HepG2 (cell line): ENCODE results near the gene SYNJ2. TPM values are rescaled to one million over a fixed set of nuclear protein-coding genes. Genes with fewer than 3 reads are reported as not detected.

Experiments used
- CHD4 ChIP-seq: fragments of 200-600 bp; sonication (generic); IDR thresholded peaks from 2 replicates; pipeline ENCODE4 v1.7.0; 2017; ENCODE audit warnings: mild to moderate bottlenecking, low read length, borderline replicate concordance
- GTF2F1 ChIP-seq: fragments of 150-350 bp; IDR thresholded peaks from 2 replicates; pipeline ENCODE4 v1.6.1; 2014; ENCODE audit warnings: low read length
- POLR2G ChIP-seq: fragments of 200-400 bp; formaldehyde crosslinking; IDR thresholded peaks from 2 replicates; pipeline ENCODE4 v1.6.1; 2018; ENCODE audit warnings: mild to moderate bottlenecking, low read depth, low read length, moderate library complexity
- XBP1 ChIP-seq: sonication (generic); formaldehyde crosslinking; IDR thresholded peaks from 2 replicates; pipeline ENCODE4 v1.5.0; 2020; ENCODE audit warnings: missing genetic modification reagents
- ZBTB7A ChIP-seq: sonication (generic); formaldehyde crosslinking; IDR thresholded peaks from 2 replicates; pipeline ENCODE4 v1.8.0; 2022; ENCODE audit warnings: mild to moderate bottlenecking, missing genetic modification reagents
- ZNF10 ChIP-seq: sonication (generic); formaldehyde crosslinking; IDR thresholded peaks from 2 replicates; pipeline ENCODE4 v1.4.0; 2020; ENCODE audit warnings: mild to moderate bottlenecking, low read depth, missing genetic modification reagents, borderline replicate concordance
- ZNF234 ChIP-seq: sonication (generic); formaldehyde crosslinking; conservative IDR thresholded peaks from 2 replicates; pipeline ENCODE4 v1.5.1; 2020; ENCODE audit warnings: mild to moderate bottlenecking, missing genetic modification reagents
- polyA plus RNA-seq, 8 experiments: library from polyadenylated mRNA; depleted of rRNA in 3 of 8; stranded (reverse) in 7 of 8; unstranded in 1 of 8; fragments of >200 nt; fragmentation: Illumina TruSeq in 4 of 8; extraction: Trizol in 4 of 8; gene quantifications; 2 replicates each; pipeline versions ENCODE4 v1.2.1 to v1.2.3, GENCODE V29; 2011 to 2016; ENCODE audit warnings: low read depth in 4 of 8, missing spikeins in 1 of 8, mixed read lengths in 1 of 8; ENCODE audit not compliant: insufficient read depth in 1 of 8
- total RNA-seq, 5 experiments: library from RNA; depleted of rRNA; stranded (reverse); fragments of >200 nt; fragmentation: Illumina TruSeq; extraction: Trizol; gene quantifications; 2 replicates each; pipeline ENCODE4 v1.2.3, GENCODE V29; 2016; ENCODE audit warnings: low read depth in 1 of 5
- TF ChIP-seq, protein P1 (sequence below): sonication (generic); formaldehyde crosslinking; IDR thresholded peaks from 2 replicates; pipeline ENCODE4 v1.4.0; 2020; ENCODE audit warnings: missing genetic modification reagents, mild to moderate bottlenecking, borderline replicate concordance
- TF ChIP-seq, protein P2 (sequence below): sonication (generic); formaldehyde crosslinking; IDR thresholded peaks from 2 replicates; pipeline ENCODE4 v1.5.1; 2020; ENCODE audit warnings: mild to moderate bottlenecking, missing genetic modification reagents, moderate library complexity
- TF ChIP-seq, protein P3 (sequence below): sonication (generic); formaldehyde crosslinking; IDR thresholded peaks from 2 replicates; pipeline ENCODE4 v1.9.0; 2021; ENCODE audit warnings: mild to moderate bottlenecking, missing genetic modification reagents
- TF ChIP-seq, protein P4 (sequence below): sonication (generic); formaldehyde crosslinking; IDR thresholded peaks from 2 replicates; pipeline ENCODE4 v1.5.0; 2020; ENCODE audit warnings: missing genetic modification reagents
- TF ChIP-seq, protein P5 (sequence below): sonication (generic); formaldehyde crosslinking; IDR thresholded peaks from 2 replicates; pipeline ENCODE4 v1.9.0; 2022; ENCODE audit warnings: missing genetic modification reagents, mild to moderate bottlenecking, borderline replicate concordance

The SYNJ2 gene
- total and polyA plus RNA-seq, 2 of the 13 experiments (the other 11 are each of a cell fraction or from before 2014, with no cell fraction given) = 39.1 to 57.6 TPM

DNA sequence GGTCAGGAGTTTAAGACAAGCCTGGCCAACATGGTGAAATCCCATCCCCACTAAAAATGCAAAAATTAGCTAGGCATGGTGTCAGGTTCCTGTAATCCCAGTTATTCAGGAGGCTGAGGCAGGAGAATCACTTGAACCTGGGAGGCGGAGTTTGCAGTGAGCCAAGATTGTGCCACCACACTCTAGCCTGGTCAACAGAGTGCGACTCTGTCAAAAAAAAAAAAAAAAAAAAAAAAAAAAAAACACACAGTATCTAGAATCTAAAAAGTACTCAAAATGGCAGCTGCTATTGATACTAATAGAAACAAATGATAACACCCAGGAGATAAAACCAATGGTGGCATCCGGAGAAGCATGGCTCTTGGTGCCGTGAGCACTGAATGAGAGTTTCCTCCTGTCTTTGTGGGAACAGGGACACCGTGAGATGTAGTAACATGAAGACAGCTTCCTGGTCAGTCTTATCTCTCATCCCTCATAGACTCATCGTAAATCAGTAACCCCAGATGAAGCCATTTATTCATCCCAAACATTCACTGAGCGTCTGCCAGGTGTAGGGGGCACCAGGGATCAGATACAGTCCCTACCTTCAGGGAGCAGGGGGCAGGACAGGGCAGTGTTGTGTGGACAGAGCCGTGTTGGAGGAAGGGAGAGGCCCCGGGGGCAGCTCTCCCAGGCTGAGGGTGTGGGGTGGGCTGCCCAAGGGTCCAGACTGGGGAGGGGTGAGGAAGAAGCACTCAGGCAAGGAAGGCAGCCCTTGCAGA, 66.1 kb downstream of the SYNJ2 start (continued):
- TF ChIP-seq, protein P1, sequence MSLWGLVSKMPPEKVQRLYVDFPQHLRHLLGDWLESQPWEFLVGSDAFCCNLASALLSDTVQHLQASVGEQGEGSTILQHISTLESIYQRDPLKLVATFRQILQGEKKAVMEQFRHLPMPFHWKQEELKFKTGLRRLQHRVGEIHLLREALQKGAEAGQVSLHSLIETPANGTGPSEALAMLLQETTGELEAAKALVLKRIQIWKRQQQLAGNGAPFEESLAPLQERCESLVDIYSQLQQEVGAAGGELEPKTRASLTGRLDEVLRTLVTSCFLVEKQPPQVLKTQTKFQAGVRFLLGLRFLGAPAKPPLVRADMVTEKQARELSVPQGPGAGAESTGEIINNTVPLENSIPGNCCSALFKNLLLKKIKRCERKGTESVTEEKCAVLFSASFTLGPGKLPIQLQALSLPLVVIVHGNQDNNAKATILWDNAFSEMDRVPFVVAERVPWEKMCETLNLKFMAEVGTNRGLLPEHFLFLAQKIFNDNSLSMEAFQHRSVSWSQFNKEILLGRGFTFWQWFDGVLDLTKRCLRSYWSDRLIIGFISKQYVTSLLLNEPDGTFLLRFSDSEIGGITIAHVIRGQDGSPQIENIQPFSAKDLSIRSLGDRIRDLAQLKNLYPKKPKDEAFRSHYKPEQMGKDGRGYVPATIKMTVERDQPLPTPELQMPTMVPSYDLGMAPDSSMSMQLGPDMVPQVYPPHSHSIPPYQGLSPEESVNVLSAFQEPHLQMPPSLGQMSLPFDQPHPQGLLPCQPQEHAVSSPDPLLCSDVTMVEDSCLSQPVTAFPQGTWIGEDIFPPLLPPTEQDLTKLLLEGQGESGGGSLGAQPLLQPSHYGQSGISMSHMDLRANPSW (CRISPR knock-in tag) = no peak
- TF ChIP-seq ZNF234 (CRISPR knock-in tag) (no peak), POLR2G (0 out of 2 replicates have a peak, but pooled peaks have one; percentile 20), GTF2F1 (no peak), CHD4 (0 out of 2 replicates have a peak, but pooled peaks have one; percentile 54), ZBTB7A (CRISPR knock-in tag) (0 out of 2 replicates have a peak, but pooled peaks have one; percentile 38), ZNF10 (CRISPR knock-in tag) (no peak), XBP1 (CRISPR knock-in tag) (no peak)
- TF ChIP-seq, protein P2, sequence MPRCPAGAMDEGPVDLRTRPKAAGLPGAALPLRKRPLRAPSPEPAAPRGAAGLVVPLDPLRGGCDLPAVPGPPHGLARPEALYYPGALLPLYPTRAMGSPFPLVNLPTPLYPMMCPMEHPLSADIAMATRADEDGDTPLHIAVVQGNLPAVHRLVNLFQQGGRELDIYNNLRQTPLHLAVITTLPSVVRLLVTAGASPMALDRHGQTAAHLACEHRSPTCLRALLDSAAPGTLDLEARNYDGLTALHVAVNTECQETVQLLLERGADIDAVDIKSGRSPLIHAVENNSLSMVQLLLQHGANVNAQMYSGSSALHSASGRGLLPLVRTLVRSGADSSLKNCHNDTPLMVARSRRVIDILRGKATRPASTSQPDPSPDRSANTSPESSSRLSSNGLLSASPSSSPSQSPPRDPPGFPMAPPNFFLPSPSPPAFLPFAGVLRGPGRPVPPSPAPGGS (CRISPR knock-in tag) = no peak
- TF ChIP-seq, protein P3, sequence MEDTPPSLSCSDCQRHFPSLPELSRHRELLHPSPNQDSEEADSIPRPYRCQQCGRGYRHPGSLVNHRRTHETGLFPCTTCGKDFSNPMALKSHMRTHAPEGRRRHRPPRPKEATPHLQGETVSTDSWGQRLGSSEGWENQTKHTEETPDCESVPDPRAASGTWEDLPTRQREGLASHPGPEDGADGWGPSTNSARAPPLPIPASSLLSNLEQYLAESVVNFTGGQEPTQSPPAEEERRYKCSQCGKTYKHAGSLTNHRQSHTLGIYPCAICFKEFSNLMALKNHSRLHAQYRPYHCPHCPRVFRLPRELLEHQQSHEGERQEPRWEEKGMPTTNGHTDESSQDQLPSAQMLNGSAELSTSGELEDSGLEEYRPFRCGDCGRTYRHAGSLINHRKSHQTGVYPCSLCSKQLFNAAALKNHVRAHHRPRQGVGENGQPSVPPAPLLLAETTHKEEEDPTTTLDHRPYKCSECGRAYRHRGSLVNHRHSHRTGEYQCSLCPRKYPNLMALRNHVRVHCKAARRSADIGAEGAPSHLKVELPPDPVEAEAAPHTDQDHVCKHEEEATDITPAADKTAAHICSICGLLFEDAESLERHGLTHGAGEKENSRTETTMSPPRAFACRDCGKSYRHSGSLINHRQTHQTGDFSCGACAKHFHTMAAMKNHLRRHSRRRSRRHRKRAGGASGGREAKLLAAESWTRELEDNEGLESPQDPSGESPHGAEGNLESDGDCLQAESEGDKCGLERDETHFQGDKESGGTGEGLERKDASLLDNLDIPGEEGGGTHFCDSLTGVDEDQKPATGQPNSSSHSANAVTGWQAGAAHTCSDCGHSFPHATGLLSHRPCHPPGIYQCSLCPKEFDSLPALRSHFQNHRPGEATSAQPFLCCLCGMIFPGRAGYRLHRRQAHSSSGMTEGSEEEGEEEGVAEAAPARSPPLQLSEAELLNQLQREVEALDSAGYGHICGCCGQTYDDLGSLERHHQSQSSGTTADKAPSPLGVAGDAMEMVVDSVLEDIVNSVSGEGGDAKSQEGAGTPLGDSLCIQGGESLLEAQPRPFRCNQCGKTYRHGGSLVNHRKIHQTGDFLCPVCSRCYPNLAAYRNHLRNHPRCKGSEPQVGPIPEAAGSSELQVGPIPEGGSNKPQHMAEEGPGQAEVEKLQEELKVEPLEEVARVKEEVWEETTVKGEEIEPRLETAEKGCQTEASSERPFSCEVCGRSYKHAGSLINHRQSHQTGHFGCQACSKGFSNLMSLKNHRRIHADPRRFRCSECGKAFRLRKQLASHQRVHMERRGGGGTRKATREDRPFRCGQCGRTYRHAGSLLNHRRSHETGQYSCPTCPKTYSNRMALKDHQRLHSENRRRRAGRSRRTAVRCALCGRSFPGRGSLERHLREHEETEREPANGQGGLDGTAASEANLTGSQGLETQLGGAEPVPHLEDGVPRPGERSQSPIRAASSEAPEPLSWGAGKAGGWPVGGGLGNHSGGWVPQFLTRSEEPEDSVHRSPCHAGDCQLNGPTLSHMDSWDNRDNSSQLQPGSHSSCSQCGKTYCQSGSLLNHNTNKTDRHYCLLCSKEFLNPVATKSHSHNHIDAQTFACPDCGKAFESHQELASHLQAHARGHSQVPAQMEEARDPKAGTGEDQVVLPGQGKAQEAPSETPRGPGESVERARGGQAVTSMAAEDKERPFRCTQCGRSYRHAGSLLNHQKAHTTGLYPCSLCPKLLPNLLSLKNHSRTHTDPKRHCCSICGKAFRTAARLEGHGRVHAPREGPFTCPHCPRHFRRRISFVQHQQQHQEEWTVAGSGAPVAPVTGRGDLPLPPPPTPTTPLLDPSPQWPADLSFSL (CRISPR knock-in tag) = no peak
- TF ChIP-seq, protein P4, sequence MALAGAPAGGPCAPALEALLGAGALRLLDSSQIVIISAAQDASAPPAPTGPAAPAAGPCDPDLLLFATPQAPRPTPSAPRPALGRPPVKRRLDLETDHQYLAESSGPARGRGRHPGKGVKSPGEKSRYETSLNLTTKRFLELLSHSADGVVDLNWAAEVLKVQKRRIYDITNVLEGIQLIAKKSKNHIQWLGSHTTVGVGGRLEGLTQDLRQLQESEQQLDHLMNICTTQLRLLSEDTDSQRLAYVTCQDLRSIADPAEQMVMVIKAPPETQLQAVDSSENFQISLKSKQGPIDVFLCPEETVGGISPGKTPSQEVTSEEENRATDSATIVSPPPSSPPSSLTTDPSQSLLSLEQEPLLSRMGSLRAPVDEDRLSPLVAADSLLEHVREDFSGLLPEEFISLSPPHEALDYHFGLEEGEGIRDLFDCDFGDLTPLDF (CRISPR knock-in tag) = no peak
- TF ChIP-seq, protein P5, sequence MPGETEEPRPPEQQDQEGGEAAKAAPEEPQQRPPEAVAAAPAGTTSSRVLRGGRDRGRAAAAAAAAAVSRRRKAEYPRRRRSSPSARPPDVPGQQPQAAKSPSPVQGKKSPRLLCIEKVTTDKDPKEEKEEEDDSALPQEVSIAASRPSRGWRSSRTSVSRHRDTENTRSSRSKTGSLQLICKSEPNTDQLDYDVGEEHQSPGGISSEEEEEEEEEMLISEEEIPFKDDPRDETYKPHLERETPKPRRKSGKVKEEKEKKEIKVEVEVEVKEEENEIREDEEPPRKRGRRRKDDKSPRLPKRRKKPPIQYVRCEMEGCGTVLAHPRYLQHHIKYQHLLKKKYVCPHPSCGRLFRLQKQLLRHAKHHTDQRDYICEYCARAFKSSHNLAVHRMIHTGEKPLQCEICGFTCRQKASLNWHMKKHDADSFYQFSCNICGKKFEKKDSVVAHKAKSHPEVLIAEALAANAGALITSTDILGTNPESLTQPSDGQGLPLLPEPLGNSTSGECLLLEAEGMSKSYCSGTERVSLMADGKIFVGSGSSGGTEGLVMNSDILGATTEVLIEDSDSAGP (CRISPR knock-in tag) = 0 out of 2 replicates have a peak, but pooled peaks have one; percentile 17
